HG03135 (cell line): ENCODE data around the gene AKAP12.
"Not testable (repeated sequence)": the region's sequence is repeated elsewhere in the genome, so short reads cannot be mapped to it uniquely, and the experiment has no call there.

Experiments used
- ATAC-seq: cut with Tn5 transposase; IDR thresholded peaks from one replicate; pipeline ENCODE4 v1.9.1; 2021; ENCODE audit warnings: mild to moderate bottlenecking, moderate library complexity; ENCODE audit not compliant: unreplicated experiment

The AKAP12 gene

DNA sequence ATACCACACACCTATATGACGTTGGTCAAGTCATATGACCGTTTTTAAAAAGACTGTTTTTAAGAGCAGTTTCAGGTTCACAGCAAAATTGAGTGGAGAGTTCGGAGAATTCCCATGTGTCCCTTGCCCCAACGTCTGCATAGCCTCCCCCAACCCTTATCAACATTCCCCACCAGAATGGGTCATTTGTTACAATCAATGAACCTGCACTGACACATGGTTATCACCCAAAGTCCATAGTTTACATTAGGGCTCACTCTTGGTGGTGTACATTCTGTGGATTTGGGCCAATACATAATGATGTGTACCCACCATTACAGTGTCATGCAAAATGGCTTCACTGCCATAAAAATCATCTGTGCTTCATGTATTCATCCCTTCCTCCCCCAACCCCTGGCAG is 99.6 kb downstream of the AKAP12 start:
- no peak for ATAC-seq

DNA sequence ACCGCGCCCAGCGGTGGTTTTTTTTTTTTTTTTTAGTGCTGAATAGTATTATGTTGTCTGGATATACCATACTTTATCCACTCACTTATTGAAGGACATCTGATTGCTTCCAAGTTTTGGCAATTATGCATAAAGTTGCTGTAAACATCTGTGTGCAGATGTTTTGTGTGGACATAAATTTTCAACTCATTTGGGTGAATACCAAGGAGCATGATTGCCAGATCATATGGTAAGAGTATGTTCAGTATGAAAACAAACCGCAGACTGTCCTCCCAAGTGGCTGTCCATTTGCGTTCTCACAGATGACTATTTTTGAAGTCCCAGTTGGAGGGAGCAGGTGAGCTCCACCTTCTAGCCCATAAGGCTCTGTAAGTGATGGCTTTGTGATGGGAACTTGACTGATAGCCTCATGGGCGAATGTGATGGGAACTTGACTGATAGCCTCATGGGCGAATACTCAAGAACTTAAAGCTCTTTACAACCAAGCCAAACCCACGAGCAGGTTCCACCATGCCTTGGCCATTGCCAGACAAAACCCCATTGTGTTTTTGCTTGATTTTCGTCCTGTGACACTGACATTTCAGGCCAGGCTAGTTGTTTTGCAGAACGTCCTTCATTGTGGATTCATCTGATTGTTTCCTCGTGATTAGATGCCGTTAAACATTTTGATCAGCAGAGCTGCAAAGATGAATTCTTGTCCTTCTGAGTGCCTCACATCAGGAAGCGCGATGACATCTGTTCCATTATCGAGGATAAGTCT is 100.6 kb downstream of the AKAP12 start:
- ATAC-seq: no peak

DNA sequence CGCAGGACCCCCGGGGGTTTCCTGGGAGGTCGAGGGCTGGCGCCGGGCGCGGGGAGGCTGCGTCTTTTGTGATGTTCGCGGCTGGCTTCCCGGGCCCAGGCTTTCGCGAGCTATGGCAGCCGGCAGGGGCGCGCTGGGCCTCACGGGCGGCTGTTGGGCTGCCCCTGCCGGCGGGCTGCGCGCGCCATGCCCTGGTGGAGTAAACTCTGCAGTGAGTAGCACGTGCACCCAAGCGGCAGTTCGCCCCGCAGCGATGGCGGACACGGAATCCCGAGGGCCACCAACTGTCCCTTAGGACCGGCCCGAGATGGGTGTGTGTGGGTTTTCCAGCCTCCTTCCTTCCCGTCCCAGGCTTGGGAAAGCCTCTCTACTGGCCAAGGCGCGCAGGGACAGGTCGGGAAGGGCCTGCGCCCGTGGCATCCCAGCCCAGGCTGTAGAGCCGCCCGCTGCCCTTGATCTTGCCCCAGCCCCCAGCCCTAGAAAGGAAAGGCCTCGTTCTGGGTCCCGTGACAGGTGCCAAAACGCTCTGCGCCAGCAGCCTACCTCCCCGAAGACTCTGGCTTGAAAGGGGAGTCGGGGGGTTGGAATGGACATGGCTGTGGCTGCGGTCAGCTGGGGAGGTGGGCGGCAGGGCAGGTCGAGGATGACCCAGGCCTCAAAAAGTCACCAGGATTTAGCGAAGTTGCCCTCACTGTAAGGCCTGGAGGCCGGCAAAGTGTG is 101.9 kb downstream of the AKAP12 start:
- no peak for ATAC-seq

DNA sequence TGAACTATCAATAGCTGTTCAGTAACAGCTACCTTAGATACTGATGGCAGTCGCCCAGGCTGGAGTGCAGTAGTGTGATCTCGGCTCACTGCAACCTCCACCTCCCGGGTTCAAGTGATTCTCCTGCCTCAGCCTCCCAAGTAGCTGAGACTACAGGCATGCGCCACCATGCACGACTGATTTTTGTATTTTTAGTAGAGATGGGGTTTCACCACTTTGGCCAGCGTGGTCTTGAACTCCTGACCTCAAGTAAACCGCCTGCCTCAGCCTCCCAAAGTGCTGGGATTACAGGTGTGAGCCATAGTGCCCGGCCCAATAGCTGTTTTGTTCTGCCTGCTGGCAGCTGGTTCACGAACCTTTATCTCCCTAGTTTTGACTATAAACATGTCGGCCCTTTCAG is 103.0 kb downstream of the AKAP12 start:
- ATAC-seq: not testable (repeated sequence)

DNA sequence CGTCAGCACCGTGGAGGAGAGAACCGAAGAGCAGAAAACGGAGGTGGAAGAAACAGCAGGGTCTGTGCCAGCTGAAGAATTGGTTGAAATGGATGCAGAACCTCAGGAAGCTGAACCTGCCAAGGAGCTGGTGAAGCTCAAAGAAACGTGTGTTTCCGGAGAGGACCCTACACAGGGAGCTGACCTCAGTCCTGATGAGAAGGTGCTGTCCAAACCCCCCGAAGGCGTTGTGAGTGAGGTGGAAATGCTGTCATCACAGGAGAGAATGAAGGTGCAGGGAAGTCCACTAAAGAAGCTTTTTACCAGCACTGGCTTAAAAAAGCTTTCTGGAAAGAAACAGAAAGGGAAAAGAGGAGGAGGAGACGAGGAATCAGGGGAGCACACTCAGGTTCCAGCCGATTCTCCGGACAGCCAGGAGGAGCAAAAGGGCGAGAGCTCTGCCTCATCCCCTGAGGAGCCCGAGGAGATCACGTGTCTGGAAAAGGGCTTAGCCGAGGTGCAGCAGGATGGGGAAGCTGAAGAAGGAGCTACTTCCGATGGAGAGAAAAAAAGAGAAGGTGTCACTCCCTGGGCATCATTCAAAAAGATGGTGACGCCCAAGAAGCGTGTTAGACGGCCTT is 110.0 kb downstream of the AKAP12 start:
- ATAC-seq: no peak

DNA sequence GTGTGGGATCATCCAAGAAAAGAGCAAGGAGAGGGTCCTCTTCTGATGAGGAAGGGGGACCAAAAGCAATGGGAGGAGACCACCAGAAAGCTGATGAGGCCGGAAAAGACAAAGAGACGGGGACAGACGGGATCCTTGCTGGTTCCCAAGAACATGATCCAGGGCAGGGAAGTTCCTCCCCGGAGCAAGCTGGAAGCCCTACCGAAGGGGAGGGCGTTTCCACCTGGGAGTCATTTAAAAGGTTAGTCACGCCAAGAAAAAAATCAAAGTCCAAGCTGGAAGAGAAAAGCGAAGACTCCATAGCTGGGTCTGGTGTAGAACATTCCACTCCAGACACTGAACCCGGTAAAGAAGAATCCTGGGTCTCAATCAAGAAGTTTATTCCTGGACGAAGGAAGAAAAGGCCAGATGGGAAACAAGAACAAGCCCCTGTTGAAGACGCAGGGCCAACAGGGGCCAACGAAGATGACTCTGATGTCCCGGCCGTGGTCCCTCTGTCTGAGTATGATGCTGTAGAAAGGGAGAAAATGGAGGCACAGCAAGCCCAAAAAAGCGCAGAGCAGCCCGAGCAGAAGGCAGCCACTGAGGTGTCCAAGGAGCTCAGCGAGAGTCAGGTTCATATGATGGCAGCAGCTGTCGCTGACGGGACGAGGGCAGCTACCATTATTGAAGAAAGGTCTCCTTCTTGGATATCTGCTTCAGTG is 110.8 kb downstream of the AKAP12 start:
- no peak for ATAC-seq

DNA sequence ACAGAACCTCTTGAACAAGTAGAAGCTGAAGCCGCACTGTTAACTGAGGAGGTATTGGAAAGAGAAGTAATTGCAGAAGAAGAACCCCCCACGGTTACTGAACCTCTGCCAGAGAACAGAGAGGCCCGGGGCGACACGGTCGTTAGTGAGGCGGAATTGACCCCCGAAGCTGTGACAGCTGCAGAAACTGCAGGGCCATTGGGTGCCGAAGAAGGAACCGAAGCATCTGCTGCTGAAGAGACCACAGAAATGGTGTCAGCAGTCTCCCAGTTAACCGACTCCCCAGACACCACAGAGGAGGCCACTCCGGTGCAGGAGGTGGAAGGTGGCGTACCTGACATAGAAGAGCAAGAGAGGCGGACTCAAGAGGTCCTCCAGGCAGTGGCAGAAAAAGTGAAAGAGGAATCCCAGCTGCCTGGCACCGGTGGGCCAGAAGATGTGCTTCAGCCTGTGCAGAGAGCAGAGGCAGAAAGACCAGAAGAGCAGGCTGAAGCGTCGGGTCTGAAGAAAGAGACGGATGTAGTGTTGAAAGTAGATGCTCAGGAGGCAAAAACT is 111.5 kb downstream of the AKAP12 start:
- no peak for ATAC-seq

DNA sequence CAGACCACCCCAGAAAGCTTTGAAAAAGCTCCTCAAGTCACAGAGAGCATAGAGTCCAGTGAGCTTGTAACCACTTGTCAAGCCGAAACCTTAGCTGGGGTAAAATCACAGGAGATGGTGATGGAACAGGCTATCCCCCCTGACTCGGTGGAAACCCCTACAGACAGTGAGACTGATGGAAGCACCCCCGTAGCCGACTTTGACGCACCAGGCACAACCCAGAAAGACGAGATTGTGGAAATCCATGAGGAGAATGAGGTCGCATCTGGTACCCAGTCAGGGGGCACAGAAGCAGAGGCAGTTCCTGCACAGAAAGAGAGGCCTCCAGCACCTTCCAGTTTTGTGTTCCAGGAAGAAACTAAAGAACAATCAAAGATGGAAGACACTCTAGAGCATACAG is 112.0 kb downstream of the AKAP12 start:
- no peak for ATAC-seq

DNA sequence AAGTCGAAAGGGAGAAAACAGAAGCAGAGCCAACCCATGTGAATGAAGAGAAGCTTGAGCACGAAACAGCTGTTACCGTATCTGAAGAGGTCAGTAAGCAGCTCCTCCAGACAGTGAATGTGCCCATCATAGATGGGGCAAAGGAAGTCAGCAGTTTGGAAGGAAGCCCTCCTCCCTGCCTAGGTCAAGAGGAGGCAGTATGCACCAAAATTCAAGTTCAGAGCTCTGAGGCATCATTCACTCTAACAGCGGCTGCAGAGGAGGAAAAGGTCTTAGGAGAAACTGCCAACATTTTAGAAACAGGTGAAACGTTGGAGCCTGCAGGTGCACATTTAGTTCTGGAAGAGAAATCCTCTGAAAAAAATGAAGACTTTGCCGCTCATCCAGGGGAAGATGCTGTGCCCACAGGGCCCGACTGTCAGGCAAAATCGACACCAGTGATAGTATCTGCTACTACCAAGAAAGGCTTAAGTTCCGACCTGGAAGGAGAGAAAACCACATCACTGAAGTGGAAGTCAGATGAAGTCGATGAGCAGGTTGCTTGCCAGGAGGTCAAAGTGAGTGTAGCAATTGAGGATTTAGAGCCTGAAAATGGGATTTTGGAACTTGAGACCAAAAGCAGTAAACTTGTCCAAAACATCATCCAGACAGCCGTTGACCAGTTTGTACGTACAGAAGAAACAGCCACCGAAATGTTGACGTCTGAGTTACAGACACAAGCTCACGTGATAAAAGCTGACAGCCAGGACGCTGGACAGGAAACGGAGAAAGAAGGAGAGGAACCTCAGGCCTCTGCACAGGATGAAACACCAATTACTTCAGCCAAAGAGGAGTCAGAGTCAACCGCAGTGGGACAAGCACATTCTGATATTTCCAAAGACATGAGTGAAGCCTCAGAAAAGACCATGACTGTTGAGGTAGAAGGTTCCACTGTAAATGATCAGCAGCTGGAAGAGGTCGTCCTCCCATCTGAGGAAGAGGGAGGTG is 112.9 kb downstream of the AKAP12 start:
- ATAC-seq: no peak

DNA sequence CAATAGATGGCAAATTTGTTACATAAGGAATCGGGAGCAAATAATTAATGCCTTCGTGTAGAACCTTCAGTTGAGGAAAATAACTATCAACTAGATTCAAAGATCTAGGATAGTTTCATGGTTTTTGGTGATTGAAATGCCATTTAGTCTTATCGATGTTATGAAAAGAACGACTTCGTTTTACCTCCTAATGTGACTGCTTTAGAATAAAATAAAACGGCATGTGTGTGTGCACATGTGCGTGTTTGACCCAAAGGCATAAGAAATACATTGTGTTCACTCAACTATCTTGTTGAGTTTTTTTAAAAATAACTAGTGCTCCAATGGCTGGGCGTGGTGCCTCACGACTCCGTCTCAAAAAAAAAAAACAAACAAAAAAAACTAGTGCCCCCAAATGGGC is 114.0 kb downstream of the AKAP12 start:
- no peak for ATAC-seq

DNA sequence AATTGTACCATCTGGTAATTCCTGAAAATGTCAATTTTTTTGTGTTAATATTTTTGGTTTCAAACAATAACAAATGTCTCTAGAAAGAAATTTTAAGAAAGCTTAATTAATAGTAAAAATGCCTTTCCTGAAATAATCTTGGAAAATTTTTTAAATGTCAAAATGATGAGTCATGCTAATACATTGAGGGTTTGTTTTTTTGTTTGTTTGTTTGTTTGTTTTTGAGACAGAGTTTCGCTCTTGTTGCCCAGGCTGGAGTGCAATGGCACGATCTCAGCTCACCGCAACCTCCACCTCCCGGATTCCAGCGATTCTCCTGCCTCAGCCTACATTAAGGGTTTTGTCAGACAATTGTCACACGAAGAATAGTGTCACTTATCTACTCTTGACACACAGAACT is 117.2 kb downstream of the AKAP12 start:
- not testable (repeated sequence) for ATAC-seq

DNA sequence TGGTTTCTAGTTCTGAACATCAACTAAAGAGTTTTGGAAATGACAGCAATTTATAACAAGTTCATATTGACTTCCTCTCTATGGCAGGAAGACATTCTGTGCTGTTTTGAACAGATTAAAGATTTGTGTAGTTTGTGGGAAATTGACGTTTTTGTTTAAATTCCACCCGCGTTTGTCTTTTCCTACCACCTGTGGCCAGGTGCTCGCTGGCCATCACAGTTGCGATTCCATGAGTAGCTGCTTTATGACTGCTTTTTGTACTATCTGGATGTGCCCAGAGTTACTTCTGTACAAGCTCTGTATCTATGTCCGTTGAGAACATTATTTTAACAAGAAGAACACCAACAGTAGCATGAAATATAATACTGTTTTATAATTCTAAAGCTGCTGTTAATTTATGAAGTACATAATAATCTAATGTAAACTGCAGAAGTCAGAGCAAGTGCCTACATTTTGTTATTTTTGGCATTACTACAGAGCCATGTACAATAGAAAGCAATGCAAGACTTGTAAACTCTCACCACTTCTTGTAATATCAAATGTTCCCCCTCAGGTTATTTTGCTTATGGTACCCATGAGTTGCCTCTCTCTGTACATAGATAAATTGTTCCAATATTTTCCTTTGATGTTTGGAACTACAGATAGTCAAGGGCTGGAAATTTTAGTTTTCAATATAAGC is 118.1 kb downstream of the AKAP12 start:
- no peak for ATAC-seq

DNA sequence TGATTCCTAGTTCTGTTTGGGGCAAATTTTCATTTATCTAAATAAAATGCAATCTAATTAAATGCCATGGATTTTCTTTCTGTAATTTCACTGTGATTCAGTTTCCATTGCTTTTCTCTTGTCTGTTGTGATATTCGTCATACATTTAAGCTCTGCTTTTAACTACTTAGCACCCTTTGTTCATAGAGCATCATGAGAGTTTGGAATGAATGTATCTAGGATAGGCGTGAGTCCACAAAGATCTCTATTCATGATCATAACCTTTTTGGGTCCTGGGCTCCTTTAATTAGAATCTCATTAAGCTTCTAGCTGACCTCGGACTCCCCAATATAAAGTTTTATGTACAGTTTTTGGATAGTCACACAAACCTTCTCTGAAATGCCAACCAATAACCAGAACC is 118.7 kb downstream of the AKAP12 start:
- no peak for ATAC-seq

DNA sequence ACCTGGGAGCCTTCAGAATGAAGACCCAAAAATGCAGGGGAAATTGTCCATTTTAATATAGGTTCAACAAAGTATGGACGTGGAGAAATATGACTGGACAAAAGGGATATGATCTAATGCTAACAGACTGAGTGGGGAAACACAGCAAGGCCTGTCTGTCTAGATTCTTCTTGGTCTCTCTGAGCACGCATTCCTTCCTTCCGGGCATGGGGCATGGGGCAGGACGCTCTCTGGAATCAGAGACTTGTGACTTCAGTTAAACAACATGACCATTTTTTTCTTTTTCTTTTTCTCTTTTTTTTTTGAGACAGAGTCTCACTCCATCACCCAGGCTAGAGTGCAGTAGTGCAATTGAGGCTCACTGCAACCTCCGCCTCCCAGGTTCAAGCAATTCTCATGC is 119.7 kb downstream of the AKAP12 start:
- ATAC-seq: no peak

DNA sequence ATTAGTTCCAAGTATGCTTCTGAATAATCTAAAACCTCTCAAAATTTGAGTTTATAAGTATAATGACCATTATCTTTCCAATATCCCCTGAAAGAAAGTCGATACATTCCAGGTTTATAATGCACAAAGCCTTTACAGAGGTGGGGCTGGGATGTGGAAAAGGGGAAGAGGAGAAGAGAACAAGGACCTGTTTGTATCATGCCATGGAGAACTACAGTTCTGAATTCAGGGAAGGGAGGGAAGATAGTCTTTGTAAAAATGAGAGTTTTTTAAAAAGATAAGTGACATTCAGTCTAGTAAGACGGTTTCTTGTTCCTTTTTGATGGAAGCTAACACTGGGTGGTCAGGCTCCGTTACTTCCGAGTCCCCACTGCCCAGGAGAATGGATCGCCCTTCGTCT is 125.5 kb downstream of the AKAP12 start:
- ATAC-seq: no peak

DNA sequence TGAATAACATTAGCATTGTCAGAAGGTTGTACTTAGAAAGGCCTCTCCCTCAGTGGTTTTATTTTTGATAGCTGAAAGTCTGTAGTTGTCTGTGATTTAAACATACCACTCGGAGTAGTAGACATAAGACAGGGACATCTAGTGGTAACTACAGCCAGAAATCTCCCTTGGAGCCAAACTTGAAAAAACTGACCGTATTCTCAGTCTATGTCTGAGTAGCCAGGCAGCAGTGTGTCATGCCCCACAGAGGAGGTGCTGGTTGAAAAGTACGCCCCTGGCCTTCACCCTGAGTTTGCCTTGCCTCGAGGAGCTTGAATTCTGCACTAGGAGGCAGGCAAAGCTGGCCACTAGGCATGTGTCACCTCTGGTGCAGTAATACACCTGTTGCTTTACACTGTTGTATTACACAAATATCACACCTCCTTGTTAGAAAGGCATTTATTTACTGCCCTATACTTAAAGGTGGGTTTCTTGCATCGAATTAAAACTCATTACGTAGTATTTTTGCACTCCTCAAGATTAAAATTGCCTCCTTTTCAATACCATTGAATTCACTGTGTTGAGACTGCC is 130.8 kb downstream of the AKAP12 start:
- no peak for ATAC-seq

DNA sequence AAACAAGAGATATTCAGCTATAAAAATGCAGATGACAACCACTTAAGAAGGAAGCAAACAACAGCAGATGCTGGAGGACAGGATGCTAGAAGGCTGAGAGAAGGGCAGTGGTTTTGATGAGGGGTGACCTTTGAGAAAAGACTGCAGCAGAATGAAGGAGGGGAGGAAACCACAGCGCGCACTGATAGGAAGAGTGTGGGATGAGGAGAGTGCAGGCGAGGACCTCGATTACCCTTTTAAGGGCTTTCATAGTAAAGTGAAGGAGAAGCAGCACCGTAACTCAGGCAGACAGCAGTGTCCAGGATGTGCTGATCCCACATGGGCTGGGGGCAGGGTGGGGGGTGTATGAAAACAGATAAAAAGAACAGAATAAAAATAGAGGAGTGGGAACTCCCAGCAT is 132.4 kb downstream of the AKAP12 start:
- ATAC-seq: no peak

DNA sequence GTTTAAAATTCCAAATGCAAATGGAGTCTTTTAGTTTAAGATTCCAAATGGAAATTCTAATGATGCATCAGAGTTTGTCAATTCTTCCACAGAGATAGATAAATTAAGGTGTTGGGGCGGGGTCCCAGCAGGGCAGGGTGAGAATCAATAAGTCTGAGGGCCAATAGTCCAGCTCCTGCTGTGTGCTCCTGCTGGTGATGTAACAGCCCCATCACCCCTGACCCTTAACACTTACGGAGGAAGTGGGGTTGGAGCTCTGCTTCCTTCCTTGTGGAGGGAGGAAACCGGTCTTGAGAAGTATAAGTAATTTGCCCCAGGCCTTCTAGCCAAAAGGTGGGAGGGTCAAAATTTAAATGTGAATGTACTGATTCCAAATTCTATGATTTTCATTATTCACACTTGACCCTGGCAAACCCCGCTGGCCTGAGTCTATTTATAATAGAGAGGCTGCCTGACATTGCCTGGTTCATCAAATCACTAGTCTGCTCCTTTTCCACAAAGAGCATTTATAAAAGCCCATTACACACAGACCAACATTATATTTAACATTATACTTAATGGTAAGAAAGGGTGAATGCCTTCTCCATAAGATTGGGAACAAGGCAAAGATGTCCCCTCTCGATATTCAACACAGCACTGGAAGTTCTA is 134.4 kb downstream of the AKAP12 start:
- no peak for ATAC-seq

DNA sequence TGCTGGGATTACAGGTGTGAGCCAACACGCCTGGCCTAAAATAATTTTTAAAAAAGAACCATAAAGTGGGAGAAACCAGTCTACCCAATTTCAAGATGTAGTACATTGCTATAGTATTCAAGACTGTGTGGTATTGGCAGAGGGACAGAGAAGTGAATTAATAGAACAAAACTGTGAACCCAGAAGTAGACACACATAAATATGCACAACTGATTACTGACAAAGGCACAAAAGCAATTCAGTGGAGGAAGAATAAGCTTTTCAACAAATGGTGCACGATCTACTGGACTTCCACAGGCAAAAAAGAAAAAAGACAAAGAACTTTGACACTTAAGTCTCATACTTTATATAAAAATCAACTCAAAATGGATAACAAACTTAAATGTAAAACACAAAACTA is 136.1 kb downstream of the AKAP12 start:
- no peak for ATAC-seq
